GM23248 (cell line): ENCODE data around the gene DKK3. TPM values are rescaled to one million over a fixed set of nuclear protein-coding genes. Genes with fewer than 3 reads are reported as not detected.

Experiments used
- DNase-seq: peaks from one replicate; pipeline ENCODE4 v3.0.0-alpha.2; 2015
- H2AFZ ChIP-seq: fragments of 200-600 bp; sonication (generic); 2 replicates; pipeline ENCODE4 v1.6.1; 2016; ENCODE audit warnings: antibody characterized with exemption
- H3F3A ChIP-seq: fragments of 200-600 bp; sonication (generic); 2 replicates; pipeline ENCODE4 v1.6.1; 2016; ENCODE audit warnings: mild to moderate bottlenecking, antibody characterized with exemption, mixed run types; ENCODE audit not compliant: insufficient read depth
- H3K27ac ChIP-seq: fragments of 200-600 bp; sonication (generic); 2 replicates; pipeline ENCODE4 v1.5.1; 2016; ENCODE audit warnings: mild to moderate bottlenecking
- H3K27me3 ChIP-seq: fragments of 200-600 bp; sonication (generic); replicated peaks from 2 replicates; pipeline ENCODE4 v1.6.1; 2016; ENCODE audit warnings: mild to moderate bottlenecking; ENCODE audit not compliant: insufficient read depth
- H3K36me3 ChIP-seq: fragments of 200-600 bp; sonication (generic); 2 replicates; pipeline ENCODE4 v1.6.1; 2016; ENCODE audit warnings: low read depth, mild to moderate bottlenecking
- H3K4me1 ChIP-seq: fragments of 200-600 bp; sonication (generic); 2 replicates; pipeline ENCODE4 v1.6.1; 2016; ENCODE audit warnings: mild to moderate bottlenecking; ENCODE audit not compliant: insufficient read depth
- H3K4me2 ChIP-seq: fragments of 200-600 bp; sonication (generic); one replicate; pipeline ENCODE4 v1.6.1; 2016; ENCODE audit warnings: mild to moderate bottlenecking; ENCODE audit not compliant: unreplicated experiment
- H3K4me3 ChIP-seq: fragments of 200-600 bp; sonication (generic); 2 replicates; pipeline ENCODE4 v1.5.1; 2016; ENCODE audit warnings: mild to moderate bottlenecking
- H3K79me2 ChIP-seq: fragments of 200-600 bp; sonication (generic); 2 replicates; pipeline ENCODE4 v1.6.1; 2016; ENCODE audit warnings: mild to moderate bottlenecking; ENCODE audit not compliant: insufficient read depth
- H3K9ac ChIP-seq: fragments of 200-600 bp; sonication (generic); 2 replicates; pipeline ENCODE4 v1.6.1; 2016; ENCODE audit warnings: mild to moderate bottlenecking
- H3K9me2 ChIP-seq: fragments of 200-600 bp; sonication (generic); 2 replicates; pipeline ENCODE4 v1.6.1; 2016; ENCODE audit warnings: mixed run types, mild to moderate bottlenecking, moderate library complexity; ENCODE audit not compliant: insufficient read depth
- H3K9me3 ChIP-seq: fragments of 200-600 bp; sonication (generic); one replicate; pipeline ENCODE4 v1.6.1; 2017; ENCODE audit warnings: low read depth
- H4K20me1 ChIP-seq: fragments of 200-600 bp; sonication (generic); 2 replicates; pipeline ENCODE4 v1.6.0; 2016; ENCODE audit not compliant: insufficient read depth
- EZH2 ChIP-seq: fragments of 200-600 bp; sonication (generic); IDR thresholded peaks from 2 replicates; pipeline ENCODE4 v1.6.1; 2018; ENCODE audit warnings: antibody characterized with exemption, mild to moderate bottlenecking; ENCODE audit not compliant: insufficient read depth, poor library complexity, severe bottlenecking
- EZH2phosphoT487 ChIP-seq: fragments of 200-600 bp; sonication (generic); IDR thresholded peaks from 2 replicates; pipeline ENCODE4 v1.6.1; 2018; ENCODE audit warnings: antibody characterized with exemption, moderate library complexity, mild to moderate bottlenecking, low read depth; ENCODE audit not compliant: insufficient read depth
- WGBS, 2 experiments: methylation state at CpG; one replicate each; pipeline ENCODE4 v1.1.6; 2015 to 2017; ENCODE audit warnings: low lambda C conversion rate in 2 of 2, low coverage in 1 of 2; ENCODE audit errors: missing lambda C conversion rate in 2 of 2; 5-methylcytosine and 5-hydroxymethylcytosine counted together
- in situ Hi-C: fragments of 300-500 bp; cut with MboI; formaldehyde crosslinking; loops from 2 replicates; pipeline ENCODE4 v1.15.0; 2020
- polyA plus RNA-seq: library from polyadenylated mRNA; unstranded; fragments of >200 nt; fragmentation: Nextera tagmentation; extraction: Ambion mirVana; gene quantifications from 2 replicates; pipeline ENCODE4 v1.2.1, GENCODE V29; 2016
- total RNA-seq: library from RNA; depleted of rRNA; stranded (reverse); fragments of >200 nt; shearing (Covaris generic); gene quantifications from 2 replicates; pipeline ENCODE4 v1.2.3, GENCODE V29; 2014

The DKK3 gene
- total and polyA plus RNA-seq, 2 experiments from 2014 or later = 225 to 237 TPM

GRCh38 chr11:11956006-11956405, 52.4 kb downstream of the DKK3 start:
- H3K4me2 ChIP-seq = no peak overlapping the region
- peaks cover 19% of the 10 kb centered on the region for H3F3A ChIP-seq
- H3K36me3 ChIP-seq = peaks cover 48% of the 10 kb centered on the region
- H3K4me1 ChIP-seq = no peaks in the 10 kb centered on the region
- no peaks in the 10 kb centered on the region for H3K9me2 ChIP-seq
- no peaks in the 10 kb centered on the region for H3K27me3 ChIP-seq
- no peaks in the 10 kb centered on the region for H3K79me2 ChIP-seq
- TF ChIP-seq EZH2 (no peak), EZH2phosphoT487 (no peak)
- H3K9me3 ChIP-seq = no peaks in the 10 kb centered on the region
- H2AFZ ChIP-seq = no peak overlapping the region
- DNase-seq = no peak
- in situ Hi-C loops = no loop called here
- 89 to 90% methylated on average over 5 of the region's 5 CpGs for WGBS, 2 experiments
- H4K20me1 ChIP-seq = no peaks in the 10 kb centered on the region
- H3K27ac ChIP-seq = no peak overlapping the region
- no peak overlapping the region for H3K4me3 ChIP-seq
- no peak overlapping the region for H3K9ac ChIP-seq

GRCh38 chr11:11952036-11952435, 56.4 kb downstream of the DKK3 start:
- Histone ChIP-seq H3K9me2 (no peaks in the 10 kb centered on the region), H3K4me3 (no peak overlapping the region), H3K79me2 (peaks cover 12% of the 10 kb centered on the region), H3F3A (peaks cover 8% of the 10 kb centered on the region), H3K9ac (no peak overlapping the region), H3K27ac (no peak overlapping the region), H3K27me3 (no peaks in the 10 kb centered on the region), H3K36me3 (peaks cover 58% of the 10 kb centered on the region), H4K20me1 (no peaks in the 10 kb centered on the region), H3K9me3 (no peaks in the 10 kb centered on the region), H2AFZ (no peak overlapping the region), H3K4me1 (peaks cover under 1% of the 10 kb centered on the region; the same call in 1 of the 2 replicates), H3K4me2 (no peak overlapping the region)
- DNase-seq = no peak
- no peak for TF ChIP-seq EZH2
- no peak for TF ChIP-seq EZH2phosphoT487
- in situ Hi-C loops = no loop called here

DNA sequence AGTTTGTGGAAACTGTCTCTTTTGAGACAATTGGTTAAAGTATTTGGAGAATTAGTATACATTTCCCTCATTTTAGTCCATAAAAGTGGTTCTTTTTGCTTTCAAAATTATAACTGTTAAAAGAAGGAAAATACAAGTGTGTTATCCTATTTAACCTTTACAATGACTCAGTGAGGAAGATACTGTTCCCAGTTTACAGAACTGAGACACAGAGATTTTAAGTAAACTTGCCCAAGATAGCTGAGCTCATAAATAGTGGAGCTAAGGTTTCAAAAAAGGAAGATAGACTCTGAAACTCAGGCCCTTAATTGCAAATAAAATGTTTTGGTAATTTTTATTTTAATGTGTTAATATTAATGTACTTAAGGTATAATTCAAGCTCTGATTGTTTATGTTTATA, 58.9 kb downstream of the DKK3 start:
- H3K79me2 ChIP-seq = peaks cover 16% of the 10 kb centered on the region
- no peaks in the 10 kb centered on the region for H3K9me2 ChIP-seq
- no peaks in the 10 kb centered on the region for H4K20me1 ChIP-seq
- H3K4me3 ChIP-seq = no peak overlapping the region
- no peak overlapping the region for H3K4me2 ChIP-seq
- no peak overlapping the region for H2AFZ ChIP-seq
- DNase-seq = no peak
- H3K36me3 ChIP-seq = peaks cover 35% of the 10 kb centered on the region
- no peak for TF ChIP-seq EZH2
- no peak for TF ChIP-seq EZH2phosphoT487
- in situ Hi-C loops = loop anchor here (25.0 kb wide), 1 partner anchor 313 kb away; no protein-coding TSS in a partner anchor
- no peaks in the 10 kb centered on the region for H3K27me3 ChIP-seq
- H3K27ac ChIP-seq = no peak overlapping the region
- no peak overlapping the region for H3K9ac ChIP-seq
- H3K9me3 ChIP-seq = no peaks in the 10 kb centered on the region
- H3F3A ChIP-seq = peaks cover 21% of the 10 kb centered on the region; the same call in 1 of the 2 replicates
- peaks cover 18% of the 10 kb centered on the region for H3K4me1 ChIP-seq

GRCh38 chr11:11948242-11948947, 60.0 kb downstream of the DKK3 start:
- in situ Hi-C loops = loop anchor here (25.0 kb wide), 1 partner anchor 314 kb away; no protein-coding TSS in a partner anchor
- Histone ChIP-seq H3K9me2 (no peaks in the 10 kb centered on the region), H2AFZ (no peak overlapping the region), H3K27me3 (no peaks in the 10 kb centered on the region), H3K36me3 (peaks cover 36% of the 10 kb centered on the region), H3K9ac (no peak overlapping the region), H3K4me1 (peaks cover 19% of the 10 kb centered on the region), H3K79me2 (peaks cover 16% of the 10 kb centered on the region), H4K20me1 (no peaks in the 10 kb centered on the region), H3K4me3 (no peak overlapping the region), H3F3A (peaks cover 24% of the 10 kb centered on the region; the same call in 1 of the 2 replicates), H3K4me2 (no peak overlapping the region), H3K27ac (no peak overlapping the region), H3K9me3 (no peaks in the 10 kb centered on the region)
- 89 to 93% methylated on average over 2 of the region's 2 CpGs for WGBS, 2 experiments
- no peak for TF ChIP-seq EZH2
- no peak for TF ChIP-seq EZH2phosphoT487
- DNase-seq = no peak

- Histone ChIP-seq H3K4me2 (no peak overlapping the region), H3K79me2 (peaks cover 16% of the 10 kb centered on the region), H3K36me3 (peaks cover 38% of the 10 kb centered on the region), H3F3A (peaks cover 24% of the 10 kb centered on the region; the same call in 1 of the 2 replicates), H2AFZ (no peak overlapping the region), H3K27ac (no peak overlapping the region), H3K27me3 (no peaks in the 10 kb centered on the region), H4K20me1 (no peaks in the 10 kb centered on the region), H3K9me2 (no peaks in the 10 kb centered on the region), H3K9me3 (no peaks in the 10 kb centered on the region), H3K9ac (no peak overlapping the region), H3K4me1 (peaks cover 19% of the 10 kb centered on the region), H3K4me3 (no peak overlapping the region)
- in situ Hi-C loops = loop anchor here (25.0 kb wide), 1 partner anchor 314 kb away; no protein-coding TSS in a partner anchor
- no peak for TF ChIP-seq EZH2
- no peak for TF ChIP-seq EZH2phosphoT487
- DNase-seq = no peak
- WGBS, 2 experiments = 96 to 100% methylated on average over 4 of the region's 4 CpGs
Observed at GRCh38 chr11:11947825-11948224, 60.6 kb downstream of the DKK3 start.
